Middle frontal gyrus (tissue), 1 donor: Measurements from ENCODE around the gene SKIDA1.

Source experiments
- DNase-seq: peaks from one replicate; pipeline ENCODE4 v3.0.0-alpha.2; 2015; ENCODE audit warnings: low spot score; ENCODE audit errors: extremely low spot score

The SKIDA1 gene

GRCh38 chr10:21487416-21488180 is 37.9 kb downstream of the SKIDA1 start:
- DNase-seq: no peak

- DNase-seq: no peak
Measured at GRCh38 chr10:21482821-21483220, 42.7 kb downstream of the SKIDA1 start.

GRCh38 chr10:21481407-21481806 is 44.1 kb downstream of the SKIDA1 start:
- no peak for DNase-seq

DNA sequence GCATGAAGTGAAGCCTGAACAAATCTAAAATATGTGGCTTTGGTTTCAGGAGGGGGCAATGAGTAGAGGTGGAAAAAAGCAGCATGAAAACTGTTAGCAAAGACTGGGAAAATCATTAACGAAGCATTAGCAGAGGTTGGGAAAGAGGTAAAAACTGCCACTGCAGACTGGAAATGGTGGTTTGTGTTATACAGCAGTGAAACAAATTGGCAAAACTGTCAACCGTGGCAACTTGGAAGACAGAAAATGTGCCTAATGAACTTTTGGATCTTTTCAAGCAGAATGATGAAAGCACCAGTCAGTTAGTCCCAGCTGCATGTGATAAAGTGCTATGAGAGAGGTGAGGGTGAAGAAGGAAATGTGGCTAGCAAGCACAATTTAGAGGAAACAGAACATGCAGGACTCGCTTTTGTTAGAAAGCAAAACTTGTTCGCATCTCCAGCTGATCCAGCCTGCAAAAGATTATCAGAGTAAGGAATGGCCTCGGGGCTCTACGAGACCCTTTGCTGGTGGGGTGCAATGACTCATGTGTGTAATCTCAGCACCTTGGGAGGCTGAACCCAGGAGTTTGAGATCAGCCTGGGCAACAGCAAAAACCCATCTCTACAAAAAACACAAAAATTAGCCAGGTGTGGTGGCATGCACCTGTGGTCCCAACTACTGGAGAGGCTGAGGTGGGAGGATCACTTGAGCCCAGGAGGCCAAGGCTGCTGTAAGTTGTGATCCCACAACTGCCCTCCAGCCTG is 45.7 kb downstream of the SKIDA1 start:
- DNase-seq: no peak

DNA sequence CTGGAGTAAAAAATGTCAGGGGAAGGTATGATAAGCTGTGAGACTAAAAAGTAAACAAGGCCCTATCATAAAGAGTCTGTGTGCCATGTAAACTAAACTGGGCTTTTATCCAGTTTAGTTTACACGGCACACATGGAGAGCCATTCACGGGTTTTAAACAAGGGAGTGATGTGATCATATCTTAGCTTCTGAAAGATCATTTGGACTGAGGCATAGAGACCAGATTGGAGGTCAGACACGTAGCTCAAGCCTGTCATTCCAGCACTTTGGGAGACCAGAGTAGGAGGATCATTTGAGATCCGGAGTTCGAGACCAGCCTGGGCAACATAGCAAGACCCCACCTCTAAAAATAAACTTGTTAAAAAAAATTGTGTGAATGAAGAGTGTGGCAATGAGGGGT is 50.1 kb downstream of the SKIDA1 start:
- DNase-seq: no peak

DNA sequence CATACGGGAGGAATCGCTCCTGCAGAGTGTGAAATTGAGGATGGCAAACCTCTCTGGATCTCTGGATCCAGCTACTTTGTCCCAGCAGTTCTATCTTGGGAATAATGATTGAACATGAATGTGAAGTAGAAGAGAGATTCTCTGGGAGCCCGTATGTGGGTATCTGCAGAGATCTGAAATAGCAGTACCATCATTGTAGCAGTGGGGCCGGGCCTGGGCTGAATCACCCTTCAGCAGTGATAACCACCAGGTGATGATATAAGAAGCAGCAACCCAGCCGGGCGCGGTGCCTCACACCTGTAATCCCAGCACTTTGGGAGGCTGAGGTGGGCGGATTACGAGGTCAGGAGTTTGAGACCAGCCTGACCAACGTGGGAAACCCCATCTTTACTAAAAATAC is 51.9 kb downstream of the SKIDA1 start:
- no peak for DNase-seq

GRCh38 chr10:21473135-21473534 is 52.3 kb downstream of the SKIDA1 start:
- no peak for DNase-seq

DNA sequence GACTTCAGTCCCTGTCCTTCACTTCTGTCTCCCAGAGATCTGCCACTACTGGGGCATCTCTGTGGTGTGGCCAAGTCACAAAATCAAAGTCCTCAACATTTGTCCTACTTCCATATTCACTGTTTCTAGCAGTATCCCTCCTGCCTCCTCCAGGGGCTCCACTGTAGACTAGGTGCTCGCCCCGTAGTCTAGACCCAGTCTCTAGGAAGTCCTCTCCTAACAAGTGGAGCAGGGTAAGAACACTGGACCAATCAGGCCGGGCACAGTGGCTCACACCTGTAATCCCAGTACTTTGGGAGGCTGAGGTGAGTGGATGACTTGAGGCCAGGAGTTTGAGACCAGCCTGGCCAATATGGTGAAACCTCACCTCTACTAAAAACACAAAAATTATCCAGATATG is 57.4 kb downstream of the SKIDA1 start:
- no peak for DNase-seq

DNA sequence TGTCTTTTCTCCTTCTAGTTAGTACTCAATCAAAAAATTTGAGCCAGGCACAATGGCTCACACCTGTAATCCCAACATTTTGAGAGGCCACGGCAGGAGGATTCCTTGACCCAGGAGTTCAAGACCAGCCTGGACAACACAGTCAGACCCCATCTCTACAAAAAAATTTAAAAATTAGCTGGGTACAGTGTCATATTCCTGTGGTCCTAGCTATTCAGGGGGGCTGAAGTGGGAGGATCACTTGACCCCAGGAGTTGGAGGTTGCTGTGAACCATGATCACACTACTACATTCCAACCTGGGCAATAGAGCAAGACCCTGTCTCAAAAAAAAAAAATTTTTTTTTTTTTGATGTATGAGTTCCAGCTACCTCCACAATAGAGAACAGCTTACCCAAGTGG is 57.8 kb downstream of the SKIDA1 start:
- DNase-seq: no peak

DNA sequence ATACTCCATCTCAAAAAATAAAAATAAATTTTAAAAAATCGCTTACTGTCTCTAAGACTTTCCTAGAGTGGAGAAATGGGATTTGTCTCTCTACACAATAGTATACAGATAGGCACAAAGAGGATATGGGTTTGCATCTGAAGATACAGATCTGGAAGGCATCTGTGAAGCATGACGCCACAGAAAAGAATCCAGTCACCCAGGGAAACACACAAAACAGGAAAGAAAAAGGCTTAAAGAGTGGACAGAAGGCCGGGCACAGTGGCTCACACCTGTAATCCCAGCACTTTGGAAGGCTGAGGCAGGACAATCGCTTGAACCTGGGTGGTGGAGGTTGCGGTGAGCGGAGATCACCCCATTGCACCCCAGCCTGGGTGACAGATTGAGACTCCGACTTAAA is 61.3 kb downstream of the SKIDA1 start:
- DNase-seq: no peak
